Karpas-422 (cell line): ENCODE results near the gene KLHL22. TPM values are rescaled to one million over a fixed set of nuclear protein-coding genes. Genes with fewer than 3 reads are reported as not detected.
A peak's percentile ranks its signal among the peaks of the same experiment; 100 is the strongest.
"Not testable (repeated sequence)": the region's sequence is repeated elsewhere in the genome, so short reads cannot be mapped to it uniquely, and the experiment has no call there.

Experiments
- DNase-seq: peaks from one replicate; pipeline ENCODE4 v3.0.0-alpha.2; 2015
- H2AFZ ChIP-seq: fragments of 200-600 bp; sonication (generic); 2 replicates; pipeline ENCODE4 v1.6.1; 2014; ENCODE audit warnings: antibody characterized with exemption, low read length, mixed read lengths
- H3K27ac ChIP-seq: fragments of 200-600 bp; sonication (generic); 2 replicates; pipeline ENCODE4 v1.5.1; 2014; ENCODE audit warnings: mild to moderate bottlenecking, low read length, moderate library complexity
- H3K27me3 ChIP-seq: fragments of 200-600 bp; sonication (generic); 2 replicates; pipeline ENCODE4 v1.6.1; 2014; ENCODE audit warnings: low read length, mixed read lengths
- H3K36me3 ChIP-seq: fragments of 200-600 bp; sonication (generic); 2 replicates; pipeline ENCODE4 v1.6.1; 2014; ENCODE audit warnings: low read length, mixed read lengths; ENCODE audit not compliant: insufficient read depth
- H3K4me1 ChIP-seq: fragments of 200-600 bp; sonication (generic); 2 replicates; pipeline ENCODE4 v1.6.1; 2014; ENCODE audit warnings: mild to moderate bottlenecking, low read length, mixed read lengths
- H3K4me2 ChIP-seq: fragments of 200-600 bp; sonication (generic); 2 replicates; pipeline ENCODE4 v1.6.1; 2014; ENCODE audit warnings: low read length, low read depth, mild to moderate bottlenecking; ENCODE audit not compliant: poor library complexity, severe bottlenecking
- H3K4me3 ChIP-seq: fragments of 200-600 bp; sonication (generic); 2 replicates; pipeline ENCODE4 v1.5.1; 2014; ENCODE audit warnings: mild to moderate bottlenecking, antibody characterized with exemption, low read length, mixed read lengths
- H3K79me2 ChIP-seq: fragments of 200-600 bp; sonication (generic); 2 replicates; pipeline ENCODE4 v1.6.1; 2014; ENCODE audit warnings: mild to moderate bottlenecking, low read length, mixed read lengths
- H3K9ac ChIP-seq: fragments of 200-600 bp; sonication (generic); 2 replicates; pipeline ENCODE4 v1.6.0; 2014; ENCODE audit warnings: low read length
- H3K9me2 ChIP-seq: fragments of 200-600 bp; sonication (generic), shearing (Covaris generic); replicated peaks from 2 replicates; pipeline ENCODE4 v1.6.0; 2014; ENCODE audit warnings: mild to moderate bottlenecking, low read length, moderate library complexity; ENCODE audit not compliant: insufficient read depth
- H3K9me3 ChIP-seq: fragments of 300-700, 200-600 bp; sonication (generic); 2 replicates; pipeline ENCODE4 v1.6.1; 2014; ENCODE audit warnings: low read length, mixed read lengths
- H4K20me1 ChIP-seq: fragments of 200-600 bp; sonication (generic); 2 replicates; pipeline ENCODE4 v1.6.1; 2014; ENCODE audit warnings: mild to moderate bottlenecking, antibody characterized with exemption, low read length, low read depth; ENCODE audit not compliant: insufficient read depth
- total RNA-seq: library from RNA; depleted of rRNA; stranded (reverse); fragments of >200 nt; shearing (Covaris generic); gene quantifications from 2 replicates; pipeline ENCODE4 v1.2.3, GENCODE V29; 2014; ENCODE audit warnings: low replicate concordance; rRNA removed

The KLHL22 gene, protein sequence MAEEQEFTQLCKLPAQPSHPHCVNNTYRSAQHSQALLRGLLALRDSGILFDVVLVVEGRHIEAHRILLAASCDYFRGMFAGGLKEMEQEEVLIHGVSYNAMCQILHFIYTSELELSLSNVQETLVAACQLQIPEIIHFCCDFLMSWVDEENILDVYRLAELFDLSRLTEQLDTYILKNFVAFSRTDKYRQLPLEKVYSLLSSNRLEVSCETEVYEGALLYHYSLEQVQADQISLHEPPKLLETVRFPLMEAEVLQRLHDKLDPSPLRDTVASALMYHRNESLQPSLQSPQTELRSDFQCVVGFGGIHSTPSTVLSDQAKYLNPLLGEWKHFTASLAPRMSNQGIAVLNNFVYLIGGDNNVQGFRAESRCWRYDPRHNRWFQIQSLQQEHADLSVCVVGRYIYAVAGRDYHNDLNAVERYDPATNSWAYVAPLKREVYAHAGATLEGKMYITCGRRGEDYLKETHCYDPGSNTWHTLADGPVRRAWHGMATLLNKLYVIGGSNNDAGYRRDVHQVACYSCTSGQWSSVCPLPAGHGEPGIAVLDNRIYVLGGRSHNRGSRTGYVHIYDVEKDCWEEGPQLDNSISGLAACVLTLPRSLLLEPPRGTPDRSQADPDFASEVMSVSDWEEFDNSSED
- 9.7 and 23.7 TPM in 2 replicates for total RNA-seq

DNA sequence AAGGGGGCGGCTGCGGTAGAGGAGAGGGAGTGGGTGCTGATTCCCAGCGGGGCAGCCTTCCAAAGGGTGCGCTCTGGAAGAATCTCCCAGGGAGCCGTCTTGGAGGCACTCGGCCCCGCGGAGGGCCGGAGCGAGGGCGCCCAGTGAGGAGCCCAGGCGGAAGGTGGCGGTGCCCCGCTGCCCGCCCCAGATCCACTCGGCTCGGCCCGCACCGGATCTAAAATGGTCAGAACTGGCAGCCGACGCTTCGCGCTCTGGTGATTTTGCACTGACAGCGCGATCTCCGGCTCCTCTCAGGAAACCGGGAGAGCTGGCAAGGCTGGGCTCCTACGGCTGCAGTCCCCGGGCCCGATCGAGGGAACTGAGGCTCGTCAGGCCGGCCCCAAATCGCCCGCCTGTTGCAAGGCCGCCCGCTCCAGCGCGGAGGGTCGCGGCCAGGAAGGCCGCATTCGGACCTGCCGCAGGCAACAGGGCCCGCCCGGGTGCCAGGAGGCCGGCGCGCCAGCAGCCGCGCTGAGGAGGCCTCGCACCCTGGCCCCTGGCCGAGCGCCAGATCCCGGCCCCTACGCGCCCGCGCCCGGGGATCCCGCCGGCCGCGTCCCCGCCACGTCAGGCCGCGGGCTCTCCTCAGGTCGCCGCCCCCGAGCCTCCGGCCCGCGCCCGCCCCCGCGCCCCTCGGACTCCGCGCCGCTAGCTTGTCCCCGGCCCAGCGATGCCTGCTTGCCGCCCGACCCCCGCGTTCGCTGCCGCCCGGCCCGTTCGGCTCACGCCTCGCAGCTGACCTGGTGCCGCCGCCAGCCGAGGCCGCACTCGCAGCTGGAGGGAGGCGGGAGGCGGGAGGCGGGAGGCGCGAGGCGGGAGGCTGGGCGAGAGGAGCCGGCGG is at the start of gene KLHL22:
TSS of gene KLHL22 (minus strand) at position 818 of the 883 bp plus-strand sequence. CDS start 6,584 bp downstream, outside the sequence.
- Histone ChIP-seq H3K4me1 (peaks cover 18% of the 10 kb centered on the region), H3K27ac (peak within 1 kb of the TSS; percentile 56), H3K79me2 (peaks cover 49% of the 10 kb centered on the region), H3K4me2 (peak within 1 kb of the TSS; percentile 78), H3K4me3 (peak within 1 kb of the TSS; percentile 95), H4K20me1 (no peaks in the 10 kb centered on the region), H2AFZ (peak within 1 kb of the TSS; percentile 77), H3K27me3 (no peaks in the 10 kb centered on the region), H3K9ac (peak within 1 kb of the TSS; percentile 99), H3K9me3 (no peaks in the 10 kb centered on the region), H3K9me2 (no peaks in the 10 kb centered on the region), H3K36me3 (no peaks in the 10 kb centered on the region)
- DNase-seq = peak; percentile 74

DNA sequence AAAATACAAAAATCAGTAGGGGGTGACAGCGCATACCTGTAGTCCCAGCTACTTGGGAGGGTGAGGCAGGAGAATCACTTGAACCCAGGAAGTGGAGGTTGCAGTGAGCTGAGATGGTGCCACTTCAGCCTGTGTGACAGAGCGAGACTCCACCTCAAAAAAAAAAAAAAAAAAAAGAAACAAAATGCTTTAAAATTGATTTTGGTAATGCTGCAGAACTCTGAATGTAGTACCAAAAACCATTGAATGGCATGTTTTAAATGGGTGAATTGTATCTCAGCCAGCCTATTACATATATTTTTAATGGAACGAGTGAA is 49.7 kb upstream of the KLHL22 start:
- H3K36me3 ChIP-seq, H3K9me2 ChIP-seq, H3K9me3 ChIP-seq, DNase-seq, H3K9ac ChIP-seq, H2AFZ ChIP-seq, H3K27me3 ChIP-seq, H4K20me1 ChIP-seq, H3K4me3 ChIP-seq, H3K27ac ChIP-seq, H3K4me2 ChIP-seq: not testable (repeated sequence)
- Histone ChIP-seq H3K4me1 (peaks cover 25% of the 10 kb centered on the region), H3K79me2 (peaks cover 78% of the 10 kb centered on the region)

DNA sequence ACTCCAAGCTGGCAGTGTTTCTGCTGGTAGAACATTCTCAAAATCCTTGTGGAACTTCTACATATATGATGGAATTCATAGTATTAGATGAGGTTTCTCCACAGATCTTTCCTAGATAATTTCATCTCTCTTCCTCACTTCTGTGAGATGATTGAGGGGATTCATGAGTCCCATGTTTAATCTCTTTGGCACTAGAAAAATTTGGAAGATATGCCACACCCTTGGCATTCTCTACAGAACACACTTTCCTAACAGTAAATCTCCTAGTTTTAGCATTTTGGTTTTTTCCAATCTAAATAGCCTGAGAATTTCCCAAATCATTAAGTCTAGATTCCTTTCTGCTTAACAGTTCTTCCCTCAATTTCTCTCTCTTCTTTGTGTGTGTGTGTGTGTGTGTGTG is 47.1 kb upstream of the KLHL22 start:
- H3K9me3 ChIP-seq = no peaks in the 10 kb centered on the region
- H3K27me3 ChIP-seq = no peaks in the 10 kb centered on the region
- DNase-seq = no peak
- no peaks in the 10 kb centered on the region for H4K20me1 ChIP-seq
- H3K4me1 ChIP-seq = peaks cover 5% of the 10 kb centered on the region
- no peak overlapping the region for H3K27ac ChIP-seq
- peaks cover 73% of the 10 kb centered on the region for H3K79me2 ChIP-seq
- H3K9me2 ChIP-seq = no peaks in the 10 kb centered on the region
- no peak overlapping the region for H3K4me2 ChIP-seq
- no peak overlapping the region for H2AFZ ChIP-seq
- H3K9ac ChIP-seq = no peak overlapping the region
- H3K4me3 ChIP-seq = no peak overlapping the region
- H3K36me3 ChIP-seq = peaks cover 16% of the 10 kb centered on the region

DNA sequence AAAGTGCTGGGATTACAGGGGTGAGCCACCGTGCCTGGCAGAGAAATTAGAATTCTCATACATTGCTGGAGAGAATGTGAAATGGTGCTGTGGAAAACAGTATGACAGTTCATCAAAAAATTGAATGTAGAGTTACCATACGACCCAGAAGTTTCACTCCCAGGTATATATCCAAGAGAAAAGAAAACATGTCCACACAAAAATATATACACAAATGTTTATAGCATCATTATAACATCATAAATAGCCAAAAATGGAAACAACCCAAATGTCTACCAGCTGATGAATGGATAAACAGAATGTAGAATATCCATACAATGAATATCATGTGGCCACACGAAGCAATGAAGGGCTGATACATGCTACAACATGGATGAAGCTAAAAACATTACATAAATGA is 46.5 kb upstream of the KLHL22 start:
- H3K4me1 ChIP-seq = peaks cover 5% of the 10 kb centered on the region
- no peak overlapping the region for H3K9ac ChIP-seq
- DNase-seq = no peak
- H4K20me1 ChIP-seq = no peaks in the 10 kb centered on the region
- H3K9me3 ChIP-seq = no peaks in the 10 kb centered on the region
- no peak overlapping the region for H2AFZ ChIP-seq
- no peaks in the 10 kb centered on the region for H3K9me2 ChIP-seq
- H3K79me2 ChIP-seq = peaks cover 77% of the 10 kb centered on the region
- H3K36me3 ChIP-seq = peaks cover 16% of the 10 kb centered on the region
- H3K4me3 ChIP-seq = no peak overlapping the region
- no peak overlapping the region for H3K4me2 ChIP-seq
- H3K27me3 ChIP-seq = no peaks in the 10 kb centered on the region
- no peak overlapping the region for H3K27ac ChIP-seq

DNA sequence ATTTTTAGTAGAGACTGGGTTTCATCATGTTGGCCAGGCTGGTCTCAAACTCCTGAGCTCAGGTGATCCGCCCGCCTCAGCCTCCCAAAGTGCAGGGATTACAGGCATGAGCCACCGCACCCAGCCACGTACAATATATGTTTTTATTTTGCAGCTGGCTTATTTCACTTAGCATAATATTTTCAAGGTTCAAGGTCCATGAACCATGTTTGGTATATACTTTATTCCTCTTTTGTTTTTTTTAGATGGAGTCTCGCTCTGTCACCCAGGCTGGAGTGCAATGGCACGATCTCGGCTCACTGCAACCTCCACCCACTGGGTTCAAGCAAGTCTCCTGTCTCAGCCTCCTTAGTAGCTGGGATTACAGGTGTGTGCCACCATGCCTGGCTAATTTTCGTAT is 43.3 kb upstream of the KLHL22 start:
- H3K27me3 ChIP-seq, DNase-seq, H3K9me2 ChIP-seq, H2AFZ ChIP-seq, H3K27ac ChIP-seq, H3K4me1 ChIP-seq, H4K20me1 ChIP-seq, H3K9me3 ChIP-seq, H3K4me3 ChIP-seq, H3K4me2 ChIP-seq, H3K9ac ChIP-seq: not testable (repeated sequence)
- Histone ChIP-seq H3K36me3 (peaks cover 16% of the 10 kb centered on the region), H3K79me2 (peaks cover 70% of the 10 kb centered on the region)

DNA sequence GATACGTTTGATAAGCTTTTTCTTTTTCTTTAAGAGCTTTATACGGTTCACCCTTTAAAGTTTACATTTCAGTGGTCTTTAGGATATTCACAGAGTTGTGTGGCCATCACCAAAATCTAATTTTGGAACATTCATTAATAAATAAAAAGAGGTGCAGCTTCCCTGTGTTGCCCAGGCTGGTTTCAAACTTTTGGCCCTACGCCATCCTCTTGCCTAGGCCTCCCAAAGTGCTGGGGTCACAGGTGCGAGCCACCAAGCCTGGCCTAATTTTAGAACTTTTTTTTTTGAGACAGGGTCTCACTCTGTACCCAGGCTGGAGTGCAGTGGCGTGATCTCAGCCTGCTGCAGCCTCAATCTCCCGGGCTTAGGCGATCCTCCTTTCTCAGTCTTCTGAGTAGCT is 42.4 kb upstream of the KLHL22 start:
- H3K27ac ChIP-seq = no peak overlapping the region
- peaks cover 76% of the 10 kb centered on the region for H3K79me2 ChIP-seq
- H3K36me3 ChIP-seq = peaks cover 16% of the 10 kb centered on the region
- H3K9ac ChIP-seq = no peak overlapping the region
- H3K27me3 ChIP-seq = no peaks in the 10 kb centered on the region
- no peaks in the 10 kb centered on the region for H3K9me3 ChIP-seq
- H3K4me2 ChIP-seq = no peak overlapping the region
- H3K4me1 ChIP-seq = no peaks in the 10 kb centered on the region
- H3K4me3 ChIP-seq = no peak overlapping the region
- H4K20me1 ChIP-seq = peaks cover 12% of the 10 kb centered on the region; the same call in 1 of the 2 replicates
- H3K9me2 ChIP-seq = no peaks in the 10 kb centered on the region
- DNase-seq = no peak
- H2AFZ ChIP-seq = no peak overlapping the region

DNA sequence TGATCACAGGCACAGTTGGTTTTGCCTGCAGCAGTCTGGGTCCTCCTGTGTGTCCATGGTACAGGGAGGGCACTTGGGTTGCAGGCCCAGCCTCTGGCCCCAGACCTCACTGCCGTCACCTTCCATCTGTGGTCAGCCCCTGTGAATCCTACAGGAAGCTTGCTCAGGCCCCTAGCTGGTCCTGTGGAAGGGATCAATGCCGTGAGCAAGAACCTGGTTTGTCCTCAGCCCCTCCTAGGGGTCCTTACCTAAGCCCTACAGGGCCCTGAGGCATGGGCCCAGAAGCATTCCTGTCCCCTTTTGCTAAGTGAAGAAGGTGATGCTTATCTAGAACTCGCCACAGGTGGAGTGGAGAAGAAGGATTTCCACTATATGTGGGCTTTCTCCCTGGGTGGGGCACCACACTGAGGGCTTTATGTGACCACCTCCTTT is 41.7 kb upstream of the KLHL22 start:
- H3K79me2 ChIP-seq = peaks cover 76% of the 10 kb centered on the region
- H3K4me3 ChIP-seq = no peak overlapping the region
- H3K36me3 ChIP-seq = peaks cover 12% of the 10 kb centered on the region
- H3K27me3 ChIP-seq = no peaks in the 10 kb centered on the region
- no peak overlapping the region for H3K9ac ChIP-seq
- no peaks in the 10 kb centered on the region for H3K4me1 ChIP-seq
- no peak overlapping the region for H3K27ac ChIP-seq
- no peak overlapping the region for H2AFZ ChIP-seq
- no peak overlapping the region for H3K4me2 ChIP-seq
- H3K9me3 ChIP-seq = no peaks in the 10 kb centered on the region
- DNase-seq = no peak
- no peaks in the 10 kb centered on the region for H3K9me2 ChIP-seq
- H4K20me1 ChIP-seq = peaks cover 18% of the 10 kb centered on the region; the same call in 1 of the 2 replicates
